Cardiac muscle cell (in vitro differentiated cells and primary cell): ENCODE data around the gene TBXA2R. TPM values are rescaled to one million over a fixed set of nuclear protein-coding genes. Genes with fewer than 3 reads are reported as not detected.

Experiments
- DNase-seq, 2 donors: peaks; one replicate each; pipeline versions ENCODE4 v3.0.0 to v3.0.0-alpha.2; 2010 to 2017; ENCODE audit warnings: low read depth in 1 of 2, low spot score in 1 of 2
- H3K27ac ChIP-seq: fragments of 200-600 bp; sonication (generic); 2 replicates; pipeline ENCODE4 v1.5.1; 2016
- H3K27me3 ChIP-seq: fragments of 200-600 bp; sonication (generic); 2 replicates; pipeline ENCODE4 v1.6.0; 2016; ENCODE audit warnings: control low read depth
- H3K36me3 ChIP-seq: fragments of 200-600 bp; sonication (generic); 2 replicates; pipeline ENCODE4 v1.5.1; 2016; ENCODE audit warnings: control low read depth
- H3K4me1 ChIP-seq: fragments of 200-600 bp; sonication (generic); 2 replicates; pipeline ENCODE4 v1.8.1; 2017; ENCODE audit warnings: low read depth, mild to moderate bottlenecking, mixed run types
- H3K4me3 ChIP-seq: fragments of 200-600 bp; sonication (generic); 2 replicates; pipeline ENCODE4 v1.5.1; 2016; ENCODE audit warnings: mild to moderate bottlenecking
- H3K9me3 ChIP-seq: fragments of 200-600 bp; sonication (generic); 2 replicates; pipeline ENCODE4 v1.5.1; 2017; ENCODE audit warnings: low read depth, mild to moderate bottlenecking, control low read depth
- CTCF ChIP-seq: IDR thresholded peaks from 2 replicates; pipeline ENCODE4 v1.5.1; 2012; ENCODE audit warnings: low read depth, mild to moderate bottlenecking, low read length
- polyA plus RNA-seq: library from polyadenylated mRNA; unstranded; fragments of >200 nt; fragmentation: Nextera tagmentation; extraction: Ambion mirVana; gene quantifications from 2 replicates; pipeline ENCODE4 v1.2.1, GENCODE V29; 2016
- total RNA-seq: library from RNA; depleted of rRNA; stranded (reverse); fragments of >200 nt; gene quantifications from 2 replicates; pipeline ENCODE4 v1.2.3, GENCODE V29; 2016

Gene TBXA2R
- total and polyA plus RNA-seq, 2 experiments from 2014 or later = 0.15 to 1.0 TPM

- no peak for TF ChIP-seq CTCF
- no peak overlapping the region for H3K27ac ChIP-seq
- no peak overlapping the region for H3K4me3 ChIP-seq
- no peaks in the 10 kb centered on the region for H3K4me1 ChIP-seq
- peaks cover 9% of the 10 kb centered on the region for H3K27me3 ChIP-seq
- DNase-seq = no peak
- H3K36me3 ChIP-seq = no peaks in the 10 kb centered on the region
- no peaks in the 10 kb centered on the region for H3K9me3 ChIP-seq
Measured at GRCh38 chr19:3593156-3593555, 13.5 kb downstream of the TBXA2R start.

DNA sequence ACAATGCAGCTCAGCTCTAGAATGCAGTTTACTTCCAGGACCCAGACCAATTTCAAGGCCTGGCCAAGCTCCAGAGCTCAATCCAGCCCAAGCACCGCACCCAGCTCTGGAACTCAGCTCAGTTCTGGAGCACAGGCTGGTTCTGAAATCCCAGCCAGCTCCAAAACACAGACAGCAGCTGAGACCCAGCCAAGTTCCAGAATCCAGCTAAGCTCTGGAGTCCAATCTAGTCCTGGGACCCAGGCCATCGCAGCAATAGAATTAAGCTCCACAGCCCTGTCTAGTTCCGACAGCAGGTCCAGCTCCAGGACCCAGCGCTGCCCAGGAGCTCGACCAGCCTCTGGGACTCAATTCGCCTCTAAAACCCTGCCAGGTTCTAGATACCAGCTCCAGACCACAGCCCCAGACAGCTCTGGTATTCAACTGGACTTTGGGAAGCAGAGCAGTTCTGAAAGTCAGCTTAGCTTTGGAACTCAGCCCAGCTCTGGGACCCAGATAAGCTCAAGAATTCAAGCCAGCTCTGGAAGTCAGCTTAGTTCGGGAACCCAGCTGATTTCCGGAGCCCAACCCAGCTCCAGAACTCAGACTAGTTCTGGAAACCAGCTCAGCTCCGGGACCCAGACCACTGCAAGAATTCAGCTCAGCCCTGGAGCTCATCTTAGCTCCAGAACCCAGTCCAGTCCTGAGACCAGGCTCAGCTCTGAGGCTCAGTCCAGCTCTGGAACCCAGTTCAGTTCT, 14.6 kb downstream of the TBXA2R start:
- no peaks in the 10 kb centered on the region for H3K4me1 ChIP-seq
- peak in 1 of 2 donors; percentile 40 for DNase-seq
- peaks cover 10% of the 10 kb centered on the region for H3K27me3 ChIP-seq
- no peak overlapping the region for H3K27ac ChIP-seq
- TF ChIP-seq CTCF = no peak
- no peaks in the 10 kb centered on the region for H3K9me3 ChIP-seq
- no peaks in the 10 kb centered on the region for H3K36me3 ChIP-seq
- no peak overlapping the region for H3K4me3 ChIP-seq

- DNase-seq = no peak
- Histone ChIP-seq H3K27ac (no peak overlapping the region), H3K9me3 (no peaks in the 10 kb centered on the region), H3K4me1 (no peaks in the 10 kb centered on the region), H3K27me3 (peaks cover 19% of the 10 kb centered on the region), H3K36me3 (no peaks in the 10 kb centered on the region), H3K4me3 (no peak overlapping the region)
- TF ChIP-seq CTCF = no peak
Measured at GRCh38 chr19:3590991-3591659, 15.6 kb downstream of the TBXA2R start.

DNA sequence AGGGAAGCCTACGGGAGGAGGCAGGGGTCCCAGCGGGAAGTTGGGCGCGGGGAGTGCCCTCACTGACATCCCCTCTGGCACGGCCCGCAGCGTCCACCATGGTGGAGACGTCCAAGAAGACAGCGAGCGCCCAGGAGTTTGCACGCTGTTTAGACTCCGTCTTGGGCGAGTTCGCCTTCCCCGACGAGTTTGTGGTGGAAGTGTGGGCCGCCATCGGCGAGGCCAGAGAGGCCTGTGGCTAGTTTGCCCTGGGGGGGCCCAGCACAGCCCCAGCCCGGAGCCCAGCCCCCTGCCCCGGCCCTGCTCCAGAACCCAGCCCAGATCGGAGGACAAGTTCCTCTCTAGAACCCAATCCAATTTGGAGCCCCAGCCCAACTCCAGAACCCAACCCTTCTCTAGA, 16.7 kb downstream of the TBXA2R start:
- no peaks in the 10 kb centered on the region for H3K36me3 ChIP-seq
- H3K4me3 ChIP-seq = no peak overlapping the region
- no peaks in the 10 kb centered on the region for H3K4me1 ChIP-seq
- no peaks in the 10 kb centered on the region for H3K9me3 ChIP-seq
- H3K27ac ChIP-seq = no peak overlapping the region
- no peak for DNase-seq
- H3K27me3 ChIP-seq = peaks cover 30% of the 10 kb centered on the region
- TF ChIP-seq CTCF = no peak

DNA sequence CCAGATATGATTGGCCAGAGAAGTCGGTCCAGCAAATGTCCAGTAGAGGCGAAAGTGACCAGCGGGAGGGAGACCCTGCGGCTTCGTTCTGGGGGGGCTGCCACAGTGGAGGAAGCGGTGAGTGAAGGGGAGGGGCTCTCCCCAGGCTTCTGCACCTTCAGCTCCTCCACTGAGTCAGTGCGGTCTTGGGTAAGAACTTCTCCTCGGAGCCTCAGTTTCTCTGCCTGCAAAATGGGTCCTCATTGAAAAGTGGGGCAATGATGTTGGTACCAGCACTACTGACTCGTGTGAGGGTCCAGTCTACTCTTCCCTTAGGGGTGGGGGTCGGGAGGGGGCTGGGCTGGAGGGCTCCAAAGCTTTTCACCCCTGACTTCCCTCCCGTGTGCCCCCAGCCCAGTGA, 17.2 kb downstream of the TBXA2R start:
- Histone ChIP-seq H3K36me3 (no peaks in the 10 kb centered on the region), H3K27ac (no peak overlapping the region), H3K9me3 (no peaks in the 10 kb centered on the region), H3K4me3 (no peak overlapping the region), H3K4me1 (no peaks in the 10 kb centered on the region), H3K27me3 (peaks cover 36% of the 10 kb centered on the region)
- no peak for TF ChIP-seq CTCF
- DNase-seq = no peak
